ENCODE results near the gene NRXN3. TPM values are rescaled to one million over a fixed set of nuclear protein-coding genes. Genes with fewer than 3 reads are reported as not detected.

Gene NRXN3
- polyA plus RNA-seq, 1 donor from 2014 or later: 110 TPM

GRCh38 chr14:79467835-79468234 lies 1297.7 kb downstream of the NRXN3 start:
- Histone ChIP-seq H3K9me3 (ENCODE audit: low read length) (no peaks in the 10 kb centered on the region), H3K79me2 (replicated peaks; ENCODE audit: insufficient read depth, low read length) (peaks cover 14% of the 10 kb centered on the region), H3K27me3 (ENCODE audit: insufficient read depth, low read depth, low read length) (no peaks in the 10 kb centered on the region), H2AFZ (ENCODE audit: low read depth, low read length) (no peak overlapping the region), H3F3A (ENCODE audit: insufficient read depth, low read length, poor library complexity, severe bottlenecking) (no peaks in the 10 kb centered on the region), H3K4me2 (ENCODE audit: low read length) (no peak overlapping the region), H3K36me3 (ENCODE audit: insufficient read depth, low read length) (peaks cover 5% of the 10 kb centered on the region), H3K9ac (ENCODE audit: low read length) (no peak overlapping the region), H3K9me2 (ENCODE audit: insufficient read depth, low read length) (no peaks in the 10 kb centered on the region), H3K4me3 (ENCODE audit: low read length) (no peak overlapping the region), H4K20me1 (ENCODE audit: insufficient read depth) (no peaks in the 10 kb centered on the region), H3K27ac (ENCODE audit: low read length) (no peak overlapping the region)
- TF ChIP-seq, protein P1, sequence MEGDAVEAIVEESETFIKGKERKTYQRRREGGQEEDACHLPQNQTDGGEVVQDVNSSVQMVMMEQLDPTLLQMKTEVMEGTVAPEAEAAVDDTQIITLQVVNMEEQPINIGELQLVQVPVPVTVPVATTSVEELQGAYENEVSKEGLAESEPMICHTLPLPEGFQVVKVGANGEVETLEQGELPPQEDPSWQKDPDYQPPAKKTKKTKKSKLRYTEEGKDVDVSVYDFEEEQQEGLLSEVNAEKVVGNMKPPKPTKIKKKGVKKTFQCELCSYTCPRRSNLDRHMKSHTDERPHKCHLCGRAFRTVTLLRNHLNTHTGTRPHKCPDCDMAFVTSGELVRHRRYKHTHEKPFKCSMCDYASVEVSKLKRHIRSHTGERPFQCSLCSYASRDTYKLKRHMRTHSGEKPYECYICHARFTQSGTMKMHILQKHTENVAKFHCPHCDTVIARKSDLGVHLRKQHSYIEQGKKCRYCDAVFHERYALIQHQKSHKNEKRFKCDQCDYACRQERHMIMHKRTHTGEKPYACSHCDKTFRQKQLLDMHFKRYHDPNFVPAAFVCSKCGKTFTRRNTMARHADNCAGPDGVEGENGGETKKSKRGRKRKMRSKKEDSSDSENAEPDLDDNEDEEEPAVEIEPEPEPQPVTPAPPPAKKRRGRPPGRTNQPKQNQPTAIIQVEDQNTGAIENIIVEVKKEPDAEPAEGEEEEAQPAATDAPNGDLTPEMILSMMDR (IDR thresholded peaks at IDR 0.05; ENCODE audit: poor library complexity, severe bottlenecking): no peak
- TF ChIP-seq RAD21 (conservative IDR thresholded peaks at IDR 0.05) (no peak), EZH2 (IDR thresholded peaks at IDR 0.05; ENCODE audit: borderline replicate concordance, insufficient read depth, low read length, poor library complexity, severe bottlenecking) (no peak), MXI1 (conservative IDR thresholded peaks at IDR 0.05; ENCODE audit: poor library complexity, severe bottlenecking) (no peak), POLR2AphosphoS5 (IDR thresholded peaks at IDR 0.05) (no peak), TAF1 (IDR thresholded peaks at IDR 0.05; ENCODE audit: low read depth) (no peak)
- TF ChIP-seq, protein P2, sequence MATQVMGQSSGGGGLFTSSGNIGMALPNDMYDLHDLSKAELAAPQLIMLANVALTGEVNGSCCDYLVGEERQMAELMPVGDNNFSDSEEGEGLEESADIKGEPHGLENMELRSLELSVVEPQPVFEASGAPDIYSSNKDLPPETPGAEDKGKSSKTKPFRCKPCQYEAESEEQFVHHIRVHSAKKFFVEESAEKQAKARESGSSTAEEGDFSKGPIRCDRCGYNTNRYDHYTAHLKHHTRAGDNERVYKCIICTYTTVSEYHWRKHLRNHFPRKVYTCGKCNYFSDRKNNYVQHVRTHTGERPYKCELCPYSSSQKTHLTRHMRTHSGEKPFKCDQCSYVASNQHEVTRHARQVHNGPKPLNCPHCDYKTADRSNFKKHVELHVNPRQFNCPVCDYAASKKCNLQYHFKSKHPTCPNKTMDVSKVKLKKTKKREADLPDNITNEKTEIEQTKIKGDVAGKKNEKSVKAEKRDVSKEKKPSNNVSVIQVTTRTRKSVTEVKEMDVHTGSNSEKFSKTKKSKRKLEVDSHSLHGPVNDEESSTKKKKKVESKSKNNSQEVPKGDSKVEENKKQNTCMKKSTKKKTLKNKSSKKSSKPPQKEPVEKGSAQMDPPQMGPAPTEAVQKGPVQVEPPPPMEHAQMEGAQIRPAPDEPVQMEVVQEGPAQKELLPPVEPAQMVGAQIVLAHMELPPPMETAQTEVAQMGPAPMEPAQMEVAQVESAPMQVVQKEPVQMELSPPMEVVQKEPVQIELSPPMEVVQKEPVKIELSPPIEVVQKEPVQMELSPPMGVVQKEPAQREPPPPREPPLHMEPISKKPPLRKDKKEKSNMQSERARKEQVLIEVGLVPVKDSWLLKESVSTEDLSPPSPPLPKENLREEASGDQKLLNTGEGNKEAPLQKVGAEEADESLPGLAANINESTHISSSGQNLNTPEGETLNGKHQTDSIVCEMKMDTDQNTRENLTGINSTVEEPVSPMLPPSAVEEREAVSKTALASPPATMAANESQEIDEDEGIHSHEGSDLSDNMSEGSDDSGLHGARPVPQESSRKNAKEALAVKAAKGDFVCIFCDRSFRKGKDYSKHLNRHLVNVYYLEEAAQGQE (IDR thresholded peaks at IDR 0.05; ENCODE audit: borderline replicate concordance): no peak

GRCh38 chr14:79468486-79468885 lies 1298.3 kb downstream of the NRXN3 start:
- Histone ChIP-seq H2AFZ (ENCODE audit: low read depth, low read length) (no peak overlapping the region), H4K20me1 (ENCODE audit: insufficient read depth) (no peaks in the 10 kb centered on the region), H3K9me2 (ENCODE audit: insufficient read depth, low read length) (no peaks in the 10 kb centered on the region), H3K36me3 (ENCODE audit: insufficient read depth, low read length) (peaks cover 5% of the 10 kb centered on the region), H3K9me3 (ENCODE audit: low read length) (no peaks in the 10 kb centered on the region), H3K27me3 (ENCODE audit: insufficient read depth, low read depth, low read length) (no peaks in the 10 kb centered on the region), H3K4me2 (ENCODE audit: low read length) (no peak overlapping the region), H3F3A (ENCODE audit: insufficient read depth, low read length, poor library complexity, severe bottlenecking) (no peaks in the 10 kb centered on the region), H3K79me2 (replicated peaks; ENCODE audit: insufficient read depth, low read length) (peaks cover 14% of the 10 kb centered on the region), H3K9ac (ENCODE audit: low read length) (no peak overlapping the region), H3K4me3 (ENCODE audit: low read length) (no peak overlapping the region), H3K27ac (ENCODE audit: low read length) (no peak overlapping the region)
- no peak for TF ChIP-seq EP300 (conservative IDR thresholded peaks at IDR 0.05; ENCODE audit: poor library complexity, severe bottlenecking)
- no peak for TF ChIP-seq EZH2 (IDR thresholded peaks at IDR 0.05; ENCODE audit: borderline replicate concordance, insufficient read depth, low read length, poor library complexity, severe bottlenecking)
- no peak for TF ChIP-seq POLR2AphosphoS5 (IDR thresholded peaks at IDR 0.05)
- TF ChIP-seq MXI1 (conservative IDR thresholded peaks at IDR 0.05; ENCODE audit: poor library complexity, severe bottlenecking): no peak
- no peak for TF ChIP-seq SMC3 (conservative IDR thresholded peaks at IDR 0.05; ENCODE audit: poor library complexity)
- TF ChIP-seq, protein P1 (IDR thresholded peaks at IDR 0.05; ENCODE audit: poor library complexity, severe bottlenecking): no peak
- TF ChIP-seq, protein P2 (IDR thresholded peaks at IDR 0.05; ENCODE audit: borderline replicate concordance): no peak
- no peak for TF ChIP-seq TAF1 (IDR thresholded peaks at IDR 0.05; ENCODE audit: low read depth)
- TF ChIP-seq RAD21 (conservative IDR thresholded peaks at IDR 0.05): no peak
